Measurements from ENCODE around the gene CERS2. TPM values are rescaled to one million over a fixed set of nuclear protein-coding genes. Genes with fewer than 3 reads are reported as not detected.

Gene CERS2
- total RNA-seq, 1 donor from 2014 or later, result 138 TPM

Other genes with a start within 250 kb of the CERS2 start
- 77.3 TPM for gene CTSS, start 209.1 kb downstream of the CERS2 start, total RNA-seq
- gene CTSK, start 166.6 kb downstream of the CERS2 start, total RNA-seq, result 26.5 TPM
- 47.0 TPM for gene ARNT, start 98.2 kb downstream of the CERS2 start, total RNA-seq
- gene CTXND2, start 87.7 kb downstream of the CERS2 start, total RNA-seq, result not detected
- 56.9 TPM for gene SETDB1, start 48.5 kb downstream of the CERS2 start, total RNA-seq
- gene ANXA9, start 7.5 kb upstream of the CERS2 start, total RNA-seq, result 39.7 TPM
- gene MINDY1, start 32.1 kb upstream of the CERS2 start, total RNA-seq, result 34.0 TPM
- 26.7 TPM for gene PRUNE1, start 33.6 kb upstream of the CERS2 start, total RNA-seq
- 10.5 TPM for gene BNIPL, start 61.8 kb upstream of the CERS2 start, total RNA-seq
- 5.9 TPM for gene C1orf56, start 72.9 kb upstream of the CERS2 start, total RNA-seq
- 172 TPM for gene CDC42SE1, start 84.8 kb upstream of the CERS2 start, total RNA-seq
- 1.4 TPM for gene MLLT11, start 85.6 kb upstream of the CERS2 start, total RNA-seq
- gene GABPB2, start 95.9 kb upstream of the CERS2 start, total RNA-seq, result 26.6 TPM
- 6.2 TPM for gene SEMA6C, start 171.8 kb upstream of the CERS2 start, total RNA-seq
- 0.34 TPM for gene TNFAIP8L2, start 181.8 kb upstream of the CERS2 start, total RNA-seq
- 12.0 TPM for gene LYSMD1, start 191.1 kb upstream of the CERS2 start, total RNA-seq
- 24.2 TPM for gene SCNM1, start 191.3 kb upstream of the CERS2 start, total RNA-seq
- gene TMOD4, start 201.1 kb upstream of the CERS2 start, total RNA-seq, result 2.0 TPM
- gene VPS72, start 215.4 kb upstream of the CERS2 start, total RNA-seq, result 52.1 TPM
- gene PIP5K1A, start 223.7 kb upstream of the CERS2 start, total RNA-seq, result 55.9 TPM

Measured in ureter (tissue), 1 donor.